ENCODE results near the gene ZAR1.
"Not testable (repeated sequence)": the region's sequence is repeated elsewhere in the genome, so short reads cannot be mapped to it uniquely, and the experiment has no call there.

Gene ZAR1, protein sequence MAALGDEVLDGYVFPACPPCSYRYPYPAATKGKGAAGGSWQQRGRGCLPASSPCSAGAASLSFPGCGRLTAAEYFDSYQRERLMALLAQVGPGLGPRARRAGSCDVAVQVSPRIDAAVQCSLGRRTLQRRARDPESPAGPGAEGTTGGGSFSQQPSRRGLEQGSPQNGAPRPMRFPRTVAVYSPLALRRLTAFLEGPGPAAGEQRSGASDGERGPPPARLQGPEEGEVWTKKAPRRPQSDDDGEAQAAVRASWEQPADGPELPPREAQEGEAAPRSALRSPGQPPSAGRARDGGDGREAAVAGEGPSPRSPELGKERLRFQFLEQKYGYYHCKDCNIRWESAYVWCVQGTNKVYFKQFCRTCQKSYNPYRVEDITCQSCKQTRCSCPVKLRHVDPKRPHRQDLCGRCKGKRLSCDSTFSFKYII

DNA sequence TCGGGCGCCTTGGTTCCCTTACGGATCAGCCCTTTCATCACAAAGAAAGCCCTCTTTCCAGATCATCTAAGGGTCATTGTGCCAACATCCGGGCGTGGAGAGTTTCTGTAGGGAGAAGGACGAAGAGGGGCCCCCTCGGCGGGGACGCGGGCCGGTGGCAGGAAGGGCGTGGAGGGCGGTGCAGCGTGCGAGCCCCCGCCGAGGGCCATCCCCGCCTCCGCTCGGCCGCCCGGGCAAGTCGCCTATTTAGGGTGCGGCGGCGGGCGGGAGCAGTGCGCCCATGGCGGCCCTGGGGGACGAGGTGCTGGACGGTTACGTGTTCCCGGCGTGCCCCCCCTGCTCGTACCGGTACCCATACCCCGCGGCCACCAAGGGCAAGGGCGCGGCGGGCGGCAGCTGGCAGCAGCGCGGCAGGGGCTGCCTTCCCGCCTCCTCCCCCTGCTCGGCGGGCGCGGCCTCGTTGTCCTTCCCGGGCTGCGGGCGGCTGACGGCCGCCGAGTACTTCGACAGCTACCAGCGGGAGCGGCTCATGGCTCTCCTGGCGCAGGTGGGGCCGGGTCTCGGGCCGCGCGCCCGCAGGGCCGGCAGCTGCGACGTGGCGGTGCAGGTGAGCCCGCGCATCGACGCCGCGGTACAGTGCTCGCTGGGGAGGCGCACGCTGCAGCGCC lies at the start of gene ZAR1:
Gene ZAR1, plus strand, starts transcription at position 241 of the 668 bp plus-strand sequence. Its CDS starts 40 bp downstream, at position 281.
- no peak for DNase-seq

DNA sequence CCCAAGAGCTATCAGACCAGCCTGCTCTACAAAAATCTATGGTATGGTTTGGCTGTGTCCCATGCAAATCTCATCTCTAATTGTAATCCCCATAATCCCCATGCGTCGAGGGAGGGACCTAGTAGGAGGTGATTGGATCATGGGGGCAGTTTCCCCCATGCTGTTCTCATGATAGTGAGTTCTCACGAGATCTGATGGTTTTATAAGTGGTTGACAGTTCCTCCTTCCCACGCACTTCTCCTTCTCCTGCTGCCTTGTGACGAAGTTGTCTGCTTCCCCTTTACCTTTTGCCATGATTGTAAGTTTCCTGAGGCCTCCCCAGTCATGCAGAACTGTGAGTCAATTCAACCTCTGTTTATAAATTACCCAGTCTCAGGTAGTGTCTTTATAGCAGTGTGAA lies 49.1 kb upstream of the ZAR1 start:
- not testable (repeated sequence) for DNase-seq

DNA sequence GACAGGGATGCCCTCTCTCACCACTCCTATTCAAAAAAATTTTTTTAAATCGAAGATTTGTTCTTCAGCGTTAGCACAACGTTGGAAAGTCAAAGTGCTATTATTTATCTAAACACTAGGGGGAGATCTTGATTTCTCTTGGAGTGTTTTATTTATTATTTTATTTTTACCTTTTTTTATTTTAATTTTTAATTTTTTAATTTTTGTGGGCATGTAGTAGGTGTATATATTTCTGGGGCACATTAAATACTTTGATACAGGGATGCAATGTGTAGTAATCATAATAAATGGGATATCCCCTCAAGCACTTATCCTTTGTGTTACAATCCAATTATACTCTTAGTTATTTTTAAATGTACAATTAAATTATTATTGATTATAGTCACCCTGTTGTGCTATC lies 44.3 kb upstream of the ZAR1 start:
- DNase-seq, result no peak

DNA sequence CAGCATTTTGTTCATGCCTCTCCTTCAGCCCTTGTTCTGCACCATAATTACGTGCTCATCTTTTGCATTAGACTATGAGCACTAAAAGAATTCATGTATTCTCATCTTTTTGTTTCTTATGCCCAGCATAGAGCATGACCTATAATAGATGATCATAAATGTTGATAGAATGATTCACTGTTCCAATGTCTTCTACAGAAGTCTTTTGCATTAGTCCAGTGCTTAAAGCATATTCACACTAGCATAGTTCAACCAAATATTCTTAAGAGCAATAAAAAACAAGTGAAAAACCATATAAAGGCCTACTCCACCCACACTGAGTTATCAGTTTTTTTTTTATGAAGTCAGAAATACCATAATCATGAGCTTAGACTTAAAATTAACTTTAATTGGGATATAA lies 43.4 kb upstream of the ZAR1 start:
- DNase-seq, result no peak

DNA sequence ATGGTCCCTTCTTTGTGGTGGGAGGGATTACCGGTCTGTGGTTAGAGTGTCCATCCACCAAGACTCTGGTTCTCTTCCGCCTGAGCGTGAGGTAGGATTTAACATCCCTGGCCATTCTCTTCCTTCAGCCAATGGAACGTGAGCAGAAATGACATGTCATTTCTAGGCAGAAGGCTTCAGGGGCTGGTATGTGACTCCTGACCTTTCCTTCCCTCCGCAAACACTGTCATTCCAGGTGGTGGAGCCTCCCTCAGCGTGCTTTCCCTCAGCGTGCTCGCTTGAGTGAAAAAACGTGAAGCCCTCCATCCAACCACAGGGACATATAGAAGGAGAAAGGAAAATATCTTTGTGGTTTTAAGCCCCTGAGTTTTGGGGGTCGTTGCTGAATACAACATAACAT lies 40.9 kb upstream of the ZAR1 start:
- no peak for DNase-seq

DNA sequence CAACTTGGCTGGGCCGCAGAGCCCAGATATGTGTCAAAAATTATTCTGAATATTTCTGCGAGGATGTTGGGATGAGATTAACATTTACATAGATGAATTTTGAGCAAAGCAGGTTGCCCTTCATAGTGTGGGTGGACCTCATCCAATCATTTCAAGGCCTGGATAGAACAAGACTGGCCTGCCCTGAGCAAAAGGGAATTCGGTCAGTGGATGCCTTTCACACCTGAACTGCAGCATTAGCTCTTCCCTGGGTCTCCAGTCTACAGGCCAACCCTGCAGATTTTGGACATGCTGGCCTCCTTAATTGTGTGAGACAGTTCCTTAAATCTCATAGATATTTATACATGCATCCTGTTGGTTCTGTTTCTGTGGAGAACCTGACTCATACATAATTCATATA lies 39.3 kb upstream of the ZAR1 start:
- DNase-seq, result no peak

DNA sequence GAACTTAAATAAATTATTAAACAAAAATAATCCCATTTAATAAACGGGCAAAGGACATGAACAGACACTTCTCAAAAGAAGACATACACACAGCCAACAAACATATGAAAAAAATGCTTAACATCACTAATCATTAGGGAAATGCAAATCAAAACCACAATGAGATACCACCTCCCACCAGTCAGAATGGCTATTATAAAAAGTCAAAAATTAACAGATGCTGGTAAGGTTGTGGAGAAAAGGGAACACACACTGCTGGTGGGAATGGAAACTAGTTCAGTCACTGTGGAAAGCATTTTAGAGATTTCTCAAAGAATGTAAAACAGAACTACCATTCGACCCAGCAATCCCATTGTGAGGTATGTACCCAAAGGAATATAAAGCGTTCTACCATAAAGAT lies 38.4 kb upstream of the ZAR1 start:
- not testable (repeated sequence) for DNase-seq

DNA sequence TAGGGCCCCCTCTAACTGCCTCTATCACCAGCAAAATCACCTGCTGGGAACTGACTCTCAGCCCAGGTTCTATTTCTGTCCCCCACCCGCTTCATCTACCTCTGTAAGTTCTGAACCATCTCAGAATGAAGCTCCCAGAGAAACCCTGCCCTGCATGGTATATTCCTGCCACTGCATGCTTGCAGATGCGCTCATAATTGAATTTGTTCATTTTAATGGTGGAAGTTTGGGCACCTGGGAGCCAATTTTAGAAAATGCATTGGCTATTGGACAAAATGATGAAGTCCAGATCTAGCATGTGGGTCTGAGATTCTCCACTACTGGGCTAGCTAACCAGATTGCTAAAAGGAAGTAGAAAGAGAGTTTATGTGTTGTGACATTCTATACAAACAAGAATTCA lies 35.5 kb upstream of the ZAR1 start:
- DNase-seq, result no peak

DNA sequence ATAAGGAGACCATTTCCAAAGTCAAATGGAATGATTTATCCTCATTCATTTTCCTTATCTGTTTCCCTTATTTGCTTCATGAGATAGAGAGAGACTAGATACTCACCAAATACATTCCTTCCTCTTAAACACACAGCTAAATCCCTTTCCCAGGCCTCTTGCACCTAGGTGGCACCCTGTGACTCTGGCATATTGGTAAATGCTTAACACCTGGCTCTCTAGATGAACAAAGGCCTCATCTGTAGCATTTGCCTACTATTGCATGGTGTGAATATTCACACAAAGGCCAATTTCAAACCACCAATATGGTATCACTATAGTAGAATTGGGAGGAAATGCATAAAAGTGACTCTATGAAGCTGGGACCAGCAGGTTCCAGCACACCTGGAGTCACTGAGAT lies 29.1 kb upstream of the ZAR1 start:
- DNase-seq, result no peak

DNA sequence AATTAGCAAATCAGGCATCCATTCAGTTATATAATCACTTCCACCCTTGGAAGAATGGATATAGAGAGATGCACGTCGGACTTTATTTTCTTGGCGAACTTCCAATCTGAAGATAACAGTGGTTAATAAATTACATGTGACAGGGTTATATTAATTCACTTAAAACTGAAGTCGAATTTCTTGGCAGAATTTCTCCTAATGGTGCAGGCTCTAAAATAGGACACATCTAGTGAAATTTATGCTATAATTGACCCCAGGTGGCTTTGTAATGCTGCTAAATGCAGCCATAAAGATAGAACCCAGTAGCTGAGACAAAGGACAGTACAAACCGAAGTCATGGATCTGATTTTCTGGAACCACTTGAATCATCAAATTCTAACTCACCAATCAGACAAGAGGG lies 27.7 kb upstream of the ZAR1 start:
- no peak for DNase-seq

DNA sequence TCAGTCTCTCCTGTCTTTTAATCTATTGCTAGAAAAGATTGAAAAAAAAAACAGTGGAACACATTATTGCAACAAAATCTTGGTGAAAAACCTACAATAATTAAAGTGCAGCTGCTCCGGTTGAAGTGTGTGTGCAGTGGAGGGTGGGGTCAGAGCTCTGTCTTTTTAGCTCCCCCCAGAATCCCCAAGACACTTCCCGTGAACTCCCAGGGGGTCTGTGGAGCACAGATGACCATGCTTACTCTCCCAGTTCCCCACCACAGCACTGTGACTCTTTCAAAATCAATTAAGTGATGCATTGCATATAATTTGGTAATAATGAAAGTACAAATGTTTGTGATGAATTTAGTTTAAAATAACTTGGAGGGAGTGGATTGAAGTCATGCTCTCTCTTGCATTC lies 22.6 kb upstream of the ZAR1 start:
- DNase-seq, result no peak

DNA sequence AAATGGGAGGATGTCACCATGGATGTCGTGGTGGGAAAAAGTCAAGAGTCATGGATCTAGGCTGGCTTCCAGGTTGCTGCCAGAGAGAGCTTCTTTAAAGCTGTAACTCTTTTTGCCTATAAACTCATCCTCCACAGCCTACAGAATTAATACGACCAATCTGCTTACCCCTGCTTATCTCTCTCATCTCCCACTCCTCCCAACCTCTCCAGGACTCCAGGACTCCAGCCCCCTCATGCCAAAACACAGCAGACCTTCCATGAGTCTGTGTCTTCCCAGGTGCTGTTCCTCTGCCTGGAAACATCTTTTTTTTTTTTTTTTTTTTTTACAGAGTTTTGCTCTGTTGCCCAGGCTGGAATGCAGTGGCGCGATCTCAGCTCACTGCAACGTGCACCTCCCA lies 22.2 kb upstream of the ZAR1 start:
- no peak for DNase-seq

DNA sequence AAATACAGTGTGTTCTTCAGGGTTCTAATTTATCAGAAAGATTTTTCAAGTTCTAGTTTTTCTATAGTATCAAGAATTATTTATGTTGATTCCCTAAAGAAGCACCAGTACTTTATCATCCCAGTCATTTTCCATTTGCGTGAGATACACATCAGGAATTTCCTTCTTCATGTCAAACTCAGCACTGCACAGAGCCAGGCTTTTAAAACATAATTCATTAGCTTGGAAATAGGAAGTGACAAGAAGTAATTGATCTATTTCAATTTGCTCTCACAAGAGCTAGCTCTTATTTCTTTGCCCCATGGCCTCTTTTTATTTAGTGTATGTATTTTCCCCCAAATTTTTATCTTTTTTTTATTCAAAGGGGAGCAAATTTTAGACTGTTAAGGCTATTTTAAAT lies 19.9 kb upstream of the ZAR1 start:
- DNase-seq, result no peak

DNA sequence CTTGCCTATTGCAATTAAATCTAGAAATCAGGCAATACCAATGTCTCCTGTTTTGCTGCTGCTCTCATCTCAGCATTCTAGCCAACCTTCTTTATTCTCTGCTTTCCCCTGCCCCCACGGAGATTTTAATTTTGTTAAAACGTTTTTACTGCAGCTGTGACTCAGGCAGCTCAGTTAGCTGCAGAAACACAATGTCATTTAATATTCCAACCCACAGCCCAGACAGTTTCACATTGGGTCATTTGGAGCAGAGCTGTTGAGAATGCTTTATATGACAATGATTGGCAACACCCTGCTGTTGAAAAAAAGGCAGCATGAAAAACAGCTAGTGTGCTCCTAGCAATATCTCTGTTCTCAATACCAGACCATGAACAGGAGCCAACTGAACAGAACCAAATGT lies 19.5 kb upstream of the ZAR1 start:
- no peak for DNase-seq

DNA sequence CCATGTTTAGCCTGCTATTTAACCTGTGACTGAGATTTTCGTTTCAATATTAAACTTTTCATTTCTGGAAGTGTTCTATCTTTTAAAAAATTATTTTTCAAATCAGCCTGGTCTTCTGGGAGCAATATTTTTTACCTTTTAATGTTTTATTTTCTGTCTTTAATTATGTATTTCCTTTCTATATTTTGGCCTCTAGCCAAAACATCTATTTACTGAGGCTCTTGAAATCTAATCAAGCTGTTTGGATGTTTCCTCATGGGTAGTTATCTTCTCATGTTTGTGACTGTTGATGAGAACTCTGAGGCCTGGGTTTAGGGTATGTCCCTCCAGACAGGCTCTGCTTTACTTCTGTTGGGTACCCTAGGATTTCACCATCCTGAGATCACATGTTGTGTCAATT lies 17.3 kb upstream of the ZAR1 start:
- no peak for DNase-seq

DNA sequence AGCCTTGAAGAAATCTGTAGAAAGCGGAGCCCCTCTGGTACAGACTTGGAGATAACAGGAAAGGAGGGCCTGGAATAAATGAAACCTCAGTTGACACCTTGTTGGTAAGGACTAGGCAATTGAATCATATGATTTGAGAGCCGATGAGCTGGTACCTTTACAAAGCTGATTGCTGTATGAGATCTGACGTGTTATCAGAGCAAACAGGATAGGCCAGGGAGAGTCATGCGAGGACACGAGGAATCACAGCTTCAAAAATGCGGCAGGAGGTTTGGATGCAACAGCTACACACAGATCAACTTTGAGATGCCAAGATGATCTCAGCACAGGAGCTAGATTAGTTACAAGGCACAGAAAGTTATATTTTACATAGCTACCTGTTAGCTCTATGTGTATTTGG lies 14.3 kb upstream of the ZAR1 start:
- DNase-seq, result no peak

DNA sequence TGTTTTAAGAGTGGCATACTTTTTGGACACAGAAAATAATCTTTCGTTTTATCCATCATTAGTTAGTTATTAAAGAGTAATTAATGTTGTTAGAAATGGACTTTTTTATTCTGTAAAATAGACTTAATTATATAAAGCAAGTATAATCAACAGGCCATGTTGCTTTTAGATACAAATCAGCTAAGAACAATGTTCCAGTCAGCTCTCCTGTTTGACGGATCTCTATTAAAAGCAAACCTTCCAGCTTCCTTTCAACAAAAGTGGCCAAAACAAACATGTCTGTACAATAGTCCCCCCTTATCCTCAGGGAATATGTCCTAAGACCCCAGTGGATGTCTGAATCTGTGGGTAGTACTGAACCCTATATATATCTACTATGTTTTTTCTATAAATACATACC lies 11.8 kb upstream of the ZAR1 start:
- no peak for DNase-seq

DNA sequence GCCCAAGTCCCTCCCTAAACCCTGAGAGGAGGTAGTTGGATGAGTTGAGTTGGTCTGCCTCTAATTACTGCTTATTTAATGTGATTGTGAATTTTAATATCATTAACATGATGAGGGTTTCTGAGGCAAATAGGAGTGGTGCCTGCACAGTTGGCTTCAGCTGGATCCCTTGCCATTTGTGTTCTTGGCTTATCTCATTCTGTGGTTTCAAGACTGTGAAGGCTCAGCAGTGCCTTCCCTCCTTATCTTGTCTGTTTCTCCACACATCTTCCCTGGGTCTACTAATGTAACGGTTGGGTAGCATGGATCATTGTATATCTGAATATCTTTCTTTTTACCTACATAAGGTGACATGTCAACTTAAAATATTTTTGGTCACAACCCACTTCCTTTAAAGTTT lies 8.5 kb upstream of the ZAR1 start:
- no peak for DNase-seq

DNA sequence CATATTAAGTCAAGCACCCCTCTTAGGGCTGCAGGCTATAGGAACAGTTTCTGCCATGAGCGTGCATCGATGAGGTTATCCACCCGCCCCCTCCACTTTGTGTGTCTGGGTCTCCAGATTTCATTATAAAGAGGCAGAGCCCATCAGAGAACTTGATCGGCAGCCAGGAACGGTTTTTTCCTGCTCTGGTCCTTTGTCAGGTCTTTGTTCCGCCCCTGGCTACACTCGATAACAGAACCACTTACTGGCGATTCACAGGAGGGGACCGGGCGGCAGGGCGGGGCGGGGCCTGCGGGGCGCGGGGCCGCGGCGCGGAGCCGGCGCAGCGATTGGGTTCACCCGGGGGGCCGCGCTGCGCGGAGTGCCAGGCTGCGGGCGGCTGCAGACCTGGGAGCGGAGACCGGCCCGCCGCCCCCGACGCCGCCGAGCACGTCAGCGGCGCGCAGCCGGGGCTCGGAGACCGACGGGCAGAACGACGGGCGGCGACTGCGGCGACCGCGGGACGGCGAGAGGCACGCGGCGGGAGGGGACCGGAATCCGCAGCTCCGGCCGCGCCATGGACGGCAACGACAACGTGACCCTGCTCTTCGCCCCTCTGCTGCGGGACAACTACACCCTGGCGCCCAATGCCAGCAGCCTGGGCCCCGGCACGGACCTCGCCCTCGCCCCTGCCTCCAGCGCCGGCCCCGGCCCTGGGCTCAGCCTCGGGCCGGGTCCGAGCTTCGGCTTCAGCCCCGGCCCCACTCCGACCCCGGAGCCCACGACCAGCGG lies 6.9 kb upstream of the ZAR1 start, which contains the start of gene SLC10A4:
Gene SLC10A4, plus strand, starts transcription at position 338 of the 771 bp plus-strand sequence. Its CDS starts 219 bp downstream, at position 557.
- DNase-seq, result no peak

DNA sequence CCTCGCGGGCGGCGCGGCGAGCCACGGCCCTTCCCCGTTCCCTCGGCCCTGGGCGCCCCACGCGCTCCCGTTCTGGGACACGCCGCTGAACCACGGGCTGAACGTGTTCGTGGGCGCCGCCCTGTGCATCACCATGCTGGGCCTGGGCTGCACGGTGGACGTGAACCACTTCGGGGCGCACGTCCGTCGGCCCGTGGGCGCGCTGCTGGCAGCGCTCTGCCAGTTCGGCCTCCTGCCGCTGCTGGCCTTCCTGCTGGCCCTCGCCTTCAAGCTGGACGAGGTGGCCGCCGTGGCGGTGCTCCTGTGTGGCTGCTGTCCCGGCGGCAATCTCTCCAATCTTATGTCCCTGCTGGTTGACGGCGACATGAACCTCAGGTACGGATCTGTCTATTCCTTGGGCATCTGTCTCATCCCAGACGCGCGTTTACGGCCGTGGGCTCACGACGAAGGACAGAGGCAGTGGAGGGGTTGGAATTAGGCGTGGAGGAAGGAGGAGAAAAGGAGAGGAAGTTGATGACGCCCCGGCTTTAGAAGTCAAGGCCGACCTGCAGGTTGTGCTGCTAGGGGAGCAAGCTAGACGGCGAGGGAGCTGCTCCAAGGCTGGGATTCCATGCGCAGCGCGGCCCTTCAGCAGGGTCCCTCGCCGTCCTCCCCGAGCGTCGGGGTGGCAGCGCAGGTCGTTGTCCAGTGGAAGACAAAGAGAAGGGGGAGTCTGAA lies 6.1 kb upstream of the ZAR1 start:
- DNase-seq, result no peak

DNA sequence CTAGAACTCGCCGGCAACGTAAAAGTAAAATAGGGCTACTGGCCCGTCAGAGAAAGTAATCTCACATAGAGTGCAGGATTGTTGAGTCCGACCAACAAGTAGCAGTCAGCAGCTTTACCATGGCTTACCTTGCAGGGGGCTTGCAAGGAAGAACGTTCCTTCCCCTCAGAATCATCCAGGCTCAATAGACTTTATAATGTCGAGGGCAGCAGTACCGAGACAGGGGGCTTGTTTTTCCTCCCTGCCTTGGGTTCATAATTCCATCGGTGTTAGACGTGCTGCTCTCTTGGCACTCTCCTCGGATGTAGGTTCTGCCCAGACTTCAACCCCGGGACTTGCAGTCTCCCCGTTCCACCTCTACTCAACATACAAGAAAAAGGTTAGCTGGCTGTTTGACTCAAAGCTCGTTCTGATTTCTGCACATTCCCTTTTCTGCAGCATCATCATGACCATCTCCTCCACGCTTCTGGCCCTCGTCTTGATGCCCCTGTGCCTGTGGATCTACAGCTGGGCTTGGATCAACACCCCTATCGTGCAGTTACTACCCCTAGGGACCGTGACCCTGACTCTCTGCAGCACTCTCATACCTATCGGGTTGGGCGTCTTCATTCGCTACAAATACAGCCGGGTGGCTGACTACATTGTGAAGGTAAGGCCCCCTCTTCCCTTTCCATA lies 5.4 kb upstream of the ZAR1 start:
- DNase-seq, result no peak

DNA sequence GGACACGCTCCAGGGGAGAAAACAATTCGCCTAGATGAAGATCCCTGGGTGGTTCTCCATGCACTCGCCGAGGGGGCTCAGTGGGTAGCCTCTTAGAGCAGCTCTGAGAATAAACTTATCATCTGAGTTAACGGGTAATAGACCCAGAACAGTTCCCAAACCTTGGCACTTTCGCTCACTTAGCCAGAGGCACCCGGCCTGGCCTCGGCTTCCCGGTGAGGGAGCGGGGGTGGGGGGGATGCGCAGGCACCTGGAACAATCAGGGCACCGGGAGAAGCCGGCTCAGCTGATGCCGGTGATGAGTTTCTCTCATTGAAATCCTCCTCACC lies 405 bp upstream of the ZAR1 start:
- no peak for DNase-seq
